ENCODE measurements around the gene SUSD6.
"Not testable (repeated sequence)": the region's sequence is repeated elsewhere in the genome, so short reads cannot be mapped to it uniquely, and the experiment has no call there.

SUSD6 gene

DNA sequence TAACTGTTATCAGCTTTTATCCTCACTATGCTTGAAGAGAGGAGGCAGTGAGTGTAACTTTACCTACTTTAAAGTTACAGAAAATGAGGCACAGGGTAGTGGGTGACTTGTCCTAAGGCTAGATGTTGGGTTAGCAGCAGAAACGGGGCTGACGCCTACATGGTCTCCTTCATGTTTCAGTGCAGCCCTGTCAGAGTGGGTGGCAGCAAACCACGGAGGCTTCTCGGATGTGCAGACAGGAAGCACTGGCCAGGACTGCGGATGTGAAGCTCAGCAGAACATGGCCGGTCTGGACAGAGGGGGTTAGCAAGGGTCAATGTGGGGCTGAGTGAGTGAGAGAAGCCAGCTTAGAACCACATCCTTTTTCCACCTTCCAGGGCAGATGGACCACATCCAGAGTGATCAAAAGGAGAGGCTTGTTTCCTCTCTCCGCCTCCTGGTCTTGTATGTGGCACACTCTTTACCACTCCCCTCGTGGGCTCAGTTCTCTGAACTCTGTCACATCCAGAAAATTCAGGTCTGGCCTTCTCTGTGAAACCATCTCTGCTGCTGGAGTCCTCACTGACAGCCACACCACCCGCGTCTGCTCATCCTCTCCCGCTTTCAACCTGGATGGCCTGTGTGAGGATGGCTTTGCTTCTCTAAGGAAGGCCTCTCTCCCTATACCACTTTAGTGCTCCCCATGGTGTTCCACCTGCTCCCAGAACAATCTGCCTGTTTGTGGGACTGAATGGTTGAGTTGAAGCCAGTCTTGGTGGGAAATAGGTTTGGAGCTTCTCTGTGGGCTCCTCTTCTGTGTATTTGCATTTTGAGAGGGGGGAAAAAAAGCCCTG, 14.1 kb downstream of the SUSD6 start:
- DNase-seq = peak; percentile 75

DNA sequence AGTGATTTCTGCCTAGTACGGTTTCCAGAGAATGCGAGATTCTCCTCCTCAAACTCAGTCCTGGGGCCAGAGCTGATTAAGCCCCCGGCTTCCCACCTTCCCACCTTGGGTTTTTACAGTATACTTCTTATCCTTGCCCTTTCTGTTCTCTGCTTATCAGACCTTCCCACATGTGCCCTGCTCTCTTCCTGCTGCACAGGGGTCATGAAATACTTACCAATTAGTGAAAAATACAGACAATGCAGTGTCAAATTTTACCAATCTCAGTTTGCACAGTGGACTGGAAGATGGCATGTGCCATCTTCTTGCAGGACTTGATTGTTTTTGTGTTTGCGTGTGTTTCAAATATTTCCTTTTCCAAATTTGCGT, 14.7 kb downstream of the SUSD6 start:
- no peak for DNase-seq

DNA sequence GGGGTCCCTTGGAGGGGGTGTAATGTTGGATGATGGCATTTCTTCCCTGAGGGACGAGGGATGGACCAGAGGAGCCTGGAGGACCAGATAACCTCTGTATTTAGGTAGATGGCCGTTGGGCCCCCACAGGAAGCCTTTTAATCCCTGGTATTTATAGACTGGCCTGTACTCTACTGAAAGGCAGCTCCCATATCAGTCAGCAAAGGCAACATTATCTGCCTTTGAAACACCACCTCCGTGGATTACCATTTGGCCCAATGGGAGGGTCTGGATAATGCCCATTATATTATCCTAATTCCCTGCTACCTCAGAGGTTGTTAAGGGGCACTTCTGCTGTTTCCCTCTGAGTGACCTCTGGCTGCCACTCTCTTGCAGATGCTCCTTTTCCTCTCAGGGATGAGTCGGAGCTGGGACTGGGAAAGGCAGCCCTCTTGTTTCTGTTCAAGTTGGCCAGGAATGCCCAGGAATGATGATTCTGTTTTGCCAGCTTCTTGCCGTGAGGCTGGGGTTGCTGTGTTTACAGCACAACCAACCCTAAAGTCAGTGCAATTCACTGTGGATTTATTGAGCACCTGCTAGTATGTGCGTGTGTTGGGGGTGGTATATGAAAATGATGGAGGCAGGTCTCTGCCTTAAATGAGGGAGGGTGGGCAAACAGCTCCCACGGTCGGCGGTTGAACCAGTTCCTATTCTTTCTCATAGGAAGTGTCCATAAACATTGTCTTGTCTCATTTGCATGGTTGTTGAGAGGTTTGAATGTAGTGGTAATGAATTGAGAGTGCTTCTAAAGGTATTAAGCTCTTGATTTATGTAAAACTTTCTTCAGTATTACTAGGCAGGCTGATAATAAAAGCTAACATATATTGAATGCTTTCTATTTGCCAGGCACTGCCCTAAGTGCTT, 18.1 kb downstream of the SUSD6 start:
- DNase-seq = no peak

DNA sequence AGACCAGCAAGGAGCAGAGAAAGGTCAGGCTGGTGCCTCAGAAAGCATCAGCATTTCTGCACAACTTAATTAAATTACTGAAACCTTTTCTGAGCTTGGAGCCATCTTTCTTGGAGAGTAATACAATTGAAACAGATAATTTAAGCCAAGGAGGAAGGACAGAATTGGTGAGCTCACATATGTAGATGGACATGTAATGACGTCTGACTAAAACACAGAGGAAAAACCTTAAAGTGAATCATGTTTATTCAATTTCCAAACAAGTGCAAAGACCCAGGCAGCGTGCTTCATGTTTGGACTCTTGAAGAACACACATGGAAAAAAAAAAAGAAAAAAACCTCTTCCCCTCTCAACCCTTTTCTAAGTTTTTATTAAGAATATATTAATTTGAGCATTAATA, 19.0 kb downstream of the SUSD6 start:
- no peak for DNase-seq

DNA sequence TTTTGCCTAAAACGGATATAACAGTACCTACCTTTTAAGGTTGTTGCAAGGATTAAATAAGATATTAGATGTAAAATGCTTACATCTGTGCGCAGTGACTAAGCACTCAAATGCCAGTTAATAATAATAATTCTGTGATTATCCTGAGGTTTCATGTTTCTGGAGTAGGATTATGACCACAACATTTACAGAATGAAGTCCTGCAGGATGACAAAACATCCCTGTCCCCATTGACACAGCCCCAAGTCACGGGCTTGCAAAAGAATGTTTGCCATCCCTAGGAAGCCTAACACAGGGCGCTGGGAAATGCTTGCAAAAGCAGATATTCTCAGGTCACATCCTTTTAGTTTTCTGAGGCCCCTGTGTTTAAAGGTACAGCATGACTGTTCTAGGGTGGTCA, 20.1 kb downstream of the SUSD6 start:
- no peak for DNase-seq

DNA sequence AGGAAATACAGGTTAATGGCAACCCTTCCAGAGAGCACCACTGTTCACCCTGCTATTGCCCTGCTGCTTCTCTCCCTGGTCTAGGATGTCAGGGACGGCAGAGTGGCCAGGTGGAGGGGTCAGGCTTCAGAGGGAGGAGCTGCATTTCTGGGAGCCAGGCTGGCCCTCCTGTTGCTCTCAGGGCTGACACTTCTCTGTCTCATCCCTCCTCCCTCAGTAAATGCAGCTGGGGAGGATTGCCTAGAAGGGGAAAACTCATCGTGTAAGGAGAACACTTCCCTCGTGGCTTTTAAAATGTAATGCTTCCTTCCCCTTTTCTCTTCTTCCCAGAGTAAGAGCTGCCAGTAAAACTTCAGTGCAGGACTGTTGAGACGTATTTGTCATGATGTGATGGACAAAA, 20.8 kb downstream of the SUSD6 start:
- no peak for DNase-seq

GRCh38 chr14:69632593-69633151, 21.3 kb downstream of the SUSD6 start:
- no peak for DNase-seq

- no peak for DNase-seq
These were observed 21.8 kb downstream of the SUSD6 start for GRCh38 chr14:69633238-69633637.

DNA sequence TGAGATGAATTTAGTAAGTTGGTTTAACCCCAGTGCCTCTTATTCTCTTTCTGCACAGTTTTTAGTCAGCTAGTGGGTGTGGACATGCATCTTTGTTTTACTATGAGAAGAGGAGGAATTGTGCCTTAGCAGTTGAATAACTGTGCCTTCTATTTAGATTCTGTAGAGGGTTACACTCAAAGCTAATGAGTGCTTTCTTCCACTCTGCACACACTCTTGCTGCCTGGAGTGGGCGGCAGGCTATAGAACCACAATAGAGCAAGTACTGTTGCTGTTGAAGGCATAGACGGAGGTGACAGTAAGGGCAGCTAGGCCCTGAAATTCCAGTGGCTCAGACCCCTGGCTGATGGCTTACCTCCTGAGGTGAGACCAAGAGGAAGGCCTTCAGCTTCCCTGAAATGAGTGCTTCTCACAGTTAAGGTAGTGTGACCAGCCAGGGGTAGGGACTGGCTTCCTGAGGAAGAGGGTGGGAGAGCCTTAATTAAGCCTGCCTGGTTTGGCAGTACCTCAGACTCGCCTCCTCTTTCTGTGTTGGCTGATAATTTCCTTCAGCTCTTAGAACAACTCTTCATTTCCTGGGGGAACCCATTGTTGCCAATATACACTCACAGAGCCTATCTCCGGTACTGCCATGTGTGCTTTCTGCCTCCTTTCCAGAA, 24.7 kb downstream of the SUSD6 start:
- no peak for DNase-seq

DNA sequence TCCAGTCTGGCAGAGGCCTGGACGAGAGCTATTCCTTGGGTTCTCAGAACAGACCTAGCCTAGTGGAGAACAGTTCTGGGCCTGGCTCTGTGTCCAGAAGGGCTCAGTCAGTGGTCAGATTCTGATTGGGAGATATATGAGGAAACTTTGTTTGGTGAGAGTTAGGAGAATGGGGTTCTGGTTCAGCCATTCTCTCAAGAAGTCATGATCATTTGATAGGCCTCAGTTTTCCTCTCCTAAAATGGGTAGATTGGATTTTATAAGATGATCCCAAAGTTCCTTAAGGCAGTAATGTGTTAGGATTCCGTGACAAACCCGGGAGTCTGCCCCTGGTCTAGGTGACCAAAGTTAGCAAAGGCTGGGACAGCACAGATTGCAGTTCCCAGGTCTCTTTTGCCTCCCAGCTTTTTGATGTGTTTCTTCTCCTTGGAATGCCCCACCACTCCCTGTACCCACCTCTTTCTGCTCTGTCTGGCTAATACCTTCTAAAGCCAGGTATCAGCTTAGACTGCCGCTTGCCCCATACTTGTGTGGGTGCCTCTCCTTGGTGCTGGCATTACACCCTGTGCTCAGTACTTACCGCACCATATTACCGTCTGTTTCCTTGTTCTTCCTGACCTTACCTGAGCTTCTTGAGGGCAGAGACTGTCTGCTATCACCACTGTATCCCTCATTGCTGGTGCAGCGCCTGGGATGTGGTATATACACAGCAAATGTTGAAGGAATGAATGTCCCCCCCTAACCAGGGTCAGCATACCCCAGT, 25.5 kb downstream of the SUSD6 start:
- DNase-seq = no peak

- no peak for DNase-seq
These were observed 26.2 kb downstream of the SUSD6 start for GRCh38 chr14:69637503-69638031.

- DNase-seq = no peak
These were observed 29.5 kb downstream of the SUSD6 start for GRCh38 chr14:69640931-69641330.

- DNase-seq = not testable (repeated sequence)
These were observed 30.9 kb downstream of the SUSD6 start for GRCh38 chr14:69642212-69642793.

GRCh38 chr14:69643430-69644200, 32.2 kb downstream of the SUSD6 start:
- no peak for DNase-seq

DNA sequence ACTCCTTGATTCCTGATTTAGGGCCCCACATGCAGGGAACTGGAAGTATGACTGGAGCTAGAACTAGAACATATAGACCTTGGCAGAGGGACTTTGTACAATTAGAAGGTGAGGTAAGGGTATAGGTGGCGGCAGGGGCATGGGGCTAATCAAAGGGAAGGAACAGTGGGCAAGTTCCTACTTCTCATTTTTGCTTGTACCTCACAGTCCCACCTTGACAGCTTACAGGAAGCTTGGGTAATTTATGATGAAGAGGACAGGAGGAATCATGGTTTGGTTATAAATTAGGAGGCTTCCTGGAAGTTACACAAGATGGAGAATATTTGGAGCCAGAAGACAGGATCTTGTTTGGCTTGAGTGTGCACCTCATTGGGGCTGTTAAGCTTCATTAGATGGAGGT, 33.4 kb downstream of the SUSD6 start:
- no peak for DNase-seq

GRCh38 chr14:69647213-69647612, 35.8 kb downstream of the SUSD6 start:
- DNase-seq = no peak

GRCh38 chr14:69647642-69648041, 36.2 kb downstream of the SUSD6 start:
- not testable (repeated sequence) for DNase-seq

DNA sequence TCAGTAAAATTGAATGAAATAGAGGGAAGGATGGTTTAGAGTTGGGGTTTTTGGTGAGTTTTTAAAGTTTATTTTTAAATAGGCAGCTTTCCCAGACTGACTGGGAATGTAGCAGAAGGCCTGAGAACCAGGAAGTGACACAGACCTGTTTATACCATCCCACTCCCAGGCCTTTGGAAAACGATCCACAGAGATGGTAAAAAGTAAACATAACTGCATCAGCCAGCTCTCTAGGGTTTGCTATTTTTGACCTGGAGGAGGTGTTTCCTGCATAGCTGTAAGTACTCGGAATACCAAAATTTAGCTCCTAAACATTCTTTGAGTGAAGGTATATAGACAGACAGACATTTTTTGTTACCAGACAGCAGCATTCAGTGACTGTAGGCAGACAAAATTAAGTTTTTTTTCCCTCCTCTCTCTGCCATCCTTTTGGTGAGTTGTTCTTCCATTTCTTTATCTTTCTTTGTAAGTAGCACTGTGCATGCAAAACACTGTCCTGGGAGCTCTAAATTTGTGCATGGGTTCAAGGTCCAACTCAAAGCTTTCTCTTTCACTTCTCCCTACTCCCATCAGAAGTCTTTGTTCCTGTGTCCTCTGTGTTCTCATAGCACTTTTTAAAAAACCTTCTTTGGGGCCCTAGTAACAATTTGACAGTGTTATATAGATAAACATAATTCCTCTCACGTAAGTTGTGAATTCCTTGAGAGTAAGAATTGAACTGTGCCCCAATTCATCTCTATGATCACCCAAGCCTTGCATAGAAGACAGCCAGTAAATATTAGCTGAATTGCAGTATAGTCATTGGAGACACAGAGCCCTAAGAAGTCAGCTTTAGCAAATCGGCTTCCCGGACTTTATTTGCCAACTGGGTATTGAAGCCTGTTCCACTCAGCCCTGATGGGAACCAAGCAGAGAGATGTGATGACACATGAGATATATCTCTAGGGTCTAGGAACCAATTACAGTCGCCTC, 37.4 kb downstream of the SUSD6 start:
- no peak for DNase-seq

DNA sequence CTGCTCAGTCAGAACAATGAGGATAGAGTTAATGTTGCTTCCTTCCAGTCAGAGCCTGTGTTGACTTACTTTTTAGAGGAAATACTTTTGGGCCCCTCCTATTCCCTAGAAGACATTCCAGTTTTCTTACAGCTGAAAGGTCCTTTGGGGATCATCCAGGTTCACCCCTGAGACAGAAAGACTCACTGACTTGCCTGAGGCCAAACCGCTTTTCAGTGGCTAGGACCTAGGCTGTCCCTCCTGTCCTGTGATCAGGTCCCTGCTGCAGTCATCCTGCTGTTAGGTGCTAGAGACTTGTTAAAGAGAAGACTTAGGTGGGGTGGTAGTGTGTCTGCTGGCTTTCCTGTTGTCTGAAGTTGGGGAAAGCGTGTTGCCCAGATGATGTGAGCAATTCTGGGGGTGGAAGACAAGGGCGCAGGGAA, 39.6 kb downstream of the SUSD6 start:
- DNase-seq = no peak

DNA sequence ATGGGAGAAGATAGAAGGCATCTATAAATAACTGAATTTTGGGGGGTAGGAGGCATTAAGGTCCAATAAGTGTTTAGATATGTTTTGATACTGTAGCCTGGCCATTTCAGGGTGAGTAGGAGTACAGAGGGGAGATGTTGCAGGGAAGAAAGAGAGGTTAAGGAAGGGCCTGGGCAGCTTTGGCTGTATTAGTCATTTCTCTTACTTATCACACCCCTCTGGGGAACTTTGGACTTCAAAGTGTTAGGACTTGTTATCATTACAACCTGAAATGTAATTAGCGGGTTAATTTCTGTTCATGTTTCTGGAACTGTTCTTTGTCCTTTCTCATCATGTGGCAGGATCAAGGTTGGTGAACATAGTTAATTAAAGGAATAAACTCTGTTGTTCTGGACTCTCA, 40.3 kb downstream of the SUSD6 start:
- DNase-seq = no peak
